Vagina (tissue), 2 donors: ENCODE results near the gene C1orf21. TPM values are rescaled to one million over a fixed set of nuclear protein-coding genes. Genes with fewer than 3 reads are reported as not detected.

Experiments used
- DNase-seq, 2 donors: peaks; one replicate each; pipeline ENCODE4 v3.0.0-alpha.2; 2017; ENCODE audit errors: extremely low spot score in 2 of 2
- H3K27ac ChIP-seq: fragments of 200-600 bp; sonication (generic); one replicate; pipeline ENCODE4 v1.5.1; 2019
- H3K27me3 ChIP-seq: fragments of 200-600 bp; sonication (generic); one replicate; pipeline ENCODE4 v1.5.1; 2019
- H3K36me3 ChIP-seq, 2 donors: fragments of 200-600 bp; sonication (generic); one replicate each; pipeline ENCODE4 v1.5.1; 2017 to 2019
- H3K4me1 ChIP-seq: fragments of 200-600 bp; sonication (generic); one replicate; pipeline ENCODE4 v1.5.1; 2019
- H3K4me3 ChIP-seq, 2 donors: fragments of 200-600 bp; sonication (generic); 1 replicate in 1 of 2; 2 replicates in 1 of 2; pipeline ENCODE4 v1.5.1; 2016 to 2019
- H3K9me3 ChIP-seq: fragments of 200-600 bp; sonication (generic); one replicate; pipeline ENCODE4 v1.5.1; 2019
- POLR2A ChIP-seq, 2 donors: fragments of 450-650 bp; IDR thresholded peaks; one replicate each; pipeline ENCODE4 v1.6.1; 2017; ENCODE audit warnings: antibody characterized with exemption in 2 of 2, mild to moderate bottlenecking in 2 of 2, moderate library complexity in 2 of 2
- POLR2AphosphoS5 ChIP-seq, 2 donors: sonication (generic); formaldehyde crosslinking; IDR thresholded peaks; one replicate each; pipeline ENCODE4 v1.9.0; 2017; ENCODE audit warnings: antibody characterized with exemption in 2 of 2, mild to moderate bottlenecking in 2 of 2, low read depth in 1 of 2; ENCODE audit not compliant: insufficient read depth in 1 of 2
- intact Hi-C: fragments of 100-400 bp; cut with DNase I; formaldehyde crosslinking; loops from one replicate; pipeline ENCODE4 v1.15.1; 2023
- total RNA-seq: library from RNA; depleted of rRNA; stranded (reverse); fragments of >200 nt; gene quantifications from one replicate; pipeline ENCODE4 v1.2.3, GENCODE V29; 2016
- TF ChIP-seq, protein P1 (sequence below), 3 experiments: fragments of 450-650 bp in 2 of 3; fragments of 200-600 bp in 1 of 3; sonication (generic) in 1 of 3; IDR thresholded peaks; one replicate each; pipeline ENCODE4 v1.5.1; 2017 to 2019; ENCODE audit warnings: antibody characterized with exemption in 3 of 3, mild to moderate bottlenecking in 2 of 3, moderate library complexity in 2 of 3

The C1orf21 gene
- total RNA-seq, 1 donor from 2014 or later, result 24.1 TPM

DNA sequence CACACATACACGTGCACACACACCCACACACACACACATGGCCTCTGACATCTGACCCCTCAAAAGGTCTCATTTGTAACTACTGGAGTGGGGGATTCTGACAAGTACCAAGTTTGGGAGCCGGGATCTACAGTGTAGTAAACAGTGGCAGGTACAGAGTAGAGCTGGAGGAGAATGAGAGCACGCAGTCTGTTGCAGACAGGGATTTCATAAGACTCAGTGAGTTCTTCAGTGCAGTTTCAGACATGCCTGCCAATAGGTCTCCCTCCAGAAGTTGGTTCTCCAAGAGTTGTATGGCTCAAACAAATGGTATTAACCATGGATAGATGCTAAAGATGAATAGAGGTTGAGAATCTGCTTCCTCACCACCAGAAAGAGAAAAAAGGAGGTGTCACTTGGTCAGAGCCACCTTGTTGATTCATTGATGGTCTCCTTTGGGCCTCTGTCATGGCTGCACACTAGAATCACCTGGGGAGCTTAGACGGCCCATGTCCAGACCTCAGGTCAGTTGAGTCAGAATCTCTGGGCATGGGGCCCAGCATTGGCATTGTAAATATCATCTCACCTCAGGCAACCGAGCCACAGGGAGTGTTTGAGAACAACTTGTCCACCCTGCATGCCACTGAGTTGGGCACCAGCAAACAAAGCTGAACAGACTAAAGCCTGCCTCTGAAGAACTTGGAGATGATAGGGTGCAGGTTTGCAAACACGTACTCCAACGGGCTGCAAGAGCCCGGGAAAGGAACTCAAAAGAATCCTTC lies 245.8 kb downstream of the C1orf21 start:
- Histone ChIP-seq H3K4me1 (peaks cover 32% of the 10 kb centered on the region), H3K36me3 (no peaks in the 10 kb centered on the region), H3K4me3 (no peak overlapping the region), H3K27ac (no peak overlapping the region), H3K9me3 (no peaks in the 10 kb centered on the region), H3K27me3 (no peaks in the 10 kb centered on the region)
- intact Hi-C loops, result no loop called here
- no peak for TF ChIP-seq POLR2A (IDR thresholded peaks at IDR 0.05)
- TF ChIP-seq, protein P1, sequence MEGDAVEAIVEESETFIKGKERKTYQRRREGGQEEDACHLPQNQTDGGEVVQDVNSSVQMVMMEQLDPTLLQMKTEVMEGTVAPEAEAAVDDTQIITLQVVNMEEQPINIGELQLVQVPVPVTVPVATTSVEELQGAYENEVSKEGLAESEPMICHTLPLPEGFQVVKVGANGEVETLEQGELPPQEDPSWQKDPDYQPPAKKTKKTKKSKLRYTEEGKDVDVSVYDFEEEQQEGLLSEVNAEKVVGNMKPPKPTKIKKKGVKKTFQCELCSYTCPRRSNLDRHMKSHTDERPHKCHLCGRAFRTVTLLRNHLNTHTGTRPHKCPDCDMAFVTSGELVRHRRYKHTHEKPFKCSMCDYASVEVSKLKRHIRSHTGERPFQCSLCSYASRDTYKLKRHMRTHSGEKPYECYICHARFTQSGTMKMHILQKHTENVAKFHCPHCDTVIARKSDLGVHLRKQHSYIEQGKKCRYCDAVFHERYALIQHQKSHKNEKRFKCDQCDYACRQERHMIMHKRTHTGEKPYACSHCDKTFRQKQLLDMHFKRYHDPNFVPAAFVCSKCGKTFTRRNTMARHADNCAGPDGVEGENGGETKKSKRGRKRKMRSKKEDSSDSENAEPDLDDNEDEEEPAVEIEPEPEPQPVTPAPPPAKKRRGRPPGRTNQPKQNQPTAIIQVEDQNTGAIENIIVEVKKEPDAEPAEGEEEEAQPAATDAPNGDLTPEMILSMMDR (IDR thresholded peaks at IDR 0.05), result no peak
- TF ChIP-seq POLR2AphosphoS5 (IDR thresholded peaks at IDR 0.05; ENCODE audit: insufficient read depth in 1 of 2, low read depth in 1 of 2), result no peak
- DNase-seq, result no peak

DNA sequence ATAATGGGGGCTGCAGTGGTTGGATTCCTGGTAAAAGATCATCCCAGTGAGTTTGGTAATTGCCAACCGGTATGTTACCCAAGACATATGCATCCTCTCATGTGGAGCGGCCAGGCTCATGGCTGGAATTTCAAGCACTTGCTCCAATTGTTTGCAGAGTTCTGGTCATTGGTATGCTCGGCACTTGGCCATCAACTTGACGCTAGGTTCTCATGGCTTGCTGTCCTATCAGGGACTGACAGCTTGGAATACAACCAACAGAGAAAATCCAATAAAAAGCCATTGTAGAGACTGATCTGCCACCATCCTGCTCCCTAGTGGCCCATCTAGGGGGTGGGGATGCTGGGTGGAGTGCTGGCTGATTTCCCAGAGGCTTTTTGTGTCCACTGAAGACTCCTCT lies 247.0 kb downstream of the C1orf21 start:
- H3K9me3 ChIP-seq, result no peaks in the 10 kb centered on the region
- H3K4me1 ChIP-seq, result peaks cover 21% of the 10 kb centered on the region
- no peak overlapping the region for H3K27ac ChIP-seq
- intact Hi-C loops, result no loop called here
- H3K4me3 ChIP-seq, result no peak overlapping the region
- H3K36me3 ChIP-seq, result no peaks in the 10 kb centered on the region
- peak in 1 of 2 donors; percentile 58 for DNase-seq
- TF ChIP-seq POLR2AphosphoS5 (IDR thresholded peaks at IDR 0.05; ENCODE audit: insufficient read depth in 1 of 2, low read depth in 1 of 2) (no peak), POLR2A (IDR thresholded peaks at IDR 0.05) (no peak)
- TF ChIP-seq, protein P1 (IDR thresholded peaks at IDR 0.05), result no peak
- no peaks in the 10 kb centered on the region for H3K27me3 ChIP-seq

DNA sequence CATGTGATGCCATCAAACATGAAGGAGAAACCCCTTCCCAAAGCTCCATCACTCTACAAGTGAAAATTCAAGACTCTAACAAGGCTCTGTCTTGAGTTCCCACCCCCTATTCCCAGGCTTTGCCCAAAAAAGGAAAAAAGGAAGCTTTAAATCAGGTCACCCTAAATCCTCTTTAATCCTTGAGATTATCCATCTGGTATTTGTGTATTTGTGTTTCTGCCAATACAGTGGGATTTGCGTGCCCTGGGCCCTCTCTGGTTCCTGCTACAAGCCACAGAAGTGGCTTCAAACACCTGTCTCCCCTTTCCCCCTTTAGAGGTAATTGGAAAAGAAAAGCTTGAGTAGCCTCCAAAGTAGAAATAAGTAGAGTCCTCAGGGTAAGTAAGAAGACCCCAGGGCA lies 247.5 kb downstream of the C1orf21 start:
- no peaks in the 10 kb centered on the region for H3K27me3 ChIP-seq
- intact Hi-C loops, result no loop called here
- peaks cover 16% of the 10 kb centered on the region for H3K4me1 ChIP-seq
- no peaks in the 10 kb centered on the region for H3K9me3 ChIP-seq
- DNase-seq, result no peak
- H3K27ac ChIP-seq, result no peak overlapping the region
- TF ChIP-seq POLR2AphosphoS5 (IDR thresholded peaks at IDR 0.05; ENCODE audit: insufficient read depth in 1 of 2, low read depth in 1 of 2) (no peak), POLR2A (IDR thresholded peaks at IDR 0.05) (no peak)
- TF ChIP-seq, protein P1 (IDR thresholded peaks at IDR 0.05), result no peak
- H3K36me3 ChIP-seq, result no peaks in the 10 kb centered on the region
- no peak overlapping the region for H3K4me3 ChIP-seq

DNA sequence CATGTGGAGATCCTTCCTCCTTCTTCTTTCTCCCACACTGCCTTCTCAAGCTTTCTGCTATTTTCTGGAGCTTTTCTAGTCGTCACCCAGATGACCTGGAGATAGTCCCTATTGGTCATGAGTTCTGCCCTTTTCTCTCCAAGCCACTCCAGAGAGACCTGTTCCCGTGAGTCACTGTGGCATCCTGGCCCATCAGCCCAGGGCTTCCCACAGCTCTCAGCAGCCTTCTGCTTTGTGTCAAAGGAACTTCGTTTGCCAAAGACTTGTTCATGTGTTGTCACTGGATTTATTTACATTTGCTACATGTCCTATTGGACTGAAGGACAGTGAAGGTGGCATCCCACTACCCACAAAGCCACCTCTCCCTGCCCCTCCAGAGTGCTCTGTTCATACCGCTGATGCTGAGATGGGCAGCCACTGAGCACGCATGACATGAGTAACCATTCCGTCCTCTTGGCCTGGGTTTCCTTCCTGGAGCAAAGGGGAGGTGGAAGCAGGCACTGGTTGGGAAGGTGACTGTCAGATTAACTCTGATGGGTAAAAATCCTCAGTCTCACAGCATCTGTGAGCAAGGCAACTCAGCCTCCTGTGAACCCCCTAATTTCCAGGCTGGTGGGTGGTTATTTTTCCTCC lies 248.6 kb downstream of the C1orf21 start:
- no peak overlapping the region for H3K4me3 ChIP-seq
- peak in 1 of 2 donors; percentile 79 for DNase-seq
- H3K27me3 ChIP-seq, result no peaks in the 10 kb centered on the region
- H3K36me3 ChIP-seq, result no peaks in the 10 kb centered on the region
- no peak overlapping the region for H3K27ac ChIP-seq
- TF ChIP-seq POLR2A (IDR thresholded peaks at IDR 0.05) (no peak), POLR2AphosphoS5 (IDR thresholded peaks at IDR 0.05; ENCODE audit: insufficient read depth in 1 of 2, low read depth in 1 of 2) (no peak)
- TF ChIP-seq, protein P1 (IDR thresholded peaks at IDR 0.05), result no peak
- no peaks in the 10 kb centered on the region for H3K9me3 ChIP-seq
- intact Hi-C loops, result no loop called here
- H3K4me1 ChIP-seq, result peaks cover 5% of the 10 kb centered on the region

DNA sequence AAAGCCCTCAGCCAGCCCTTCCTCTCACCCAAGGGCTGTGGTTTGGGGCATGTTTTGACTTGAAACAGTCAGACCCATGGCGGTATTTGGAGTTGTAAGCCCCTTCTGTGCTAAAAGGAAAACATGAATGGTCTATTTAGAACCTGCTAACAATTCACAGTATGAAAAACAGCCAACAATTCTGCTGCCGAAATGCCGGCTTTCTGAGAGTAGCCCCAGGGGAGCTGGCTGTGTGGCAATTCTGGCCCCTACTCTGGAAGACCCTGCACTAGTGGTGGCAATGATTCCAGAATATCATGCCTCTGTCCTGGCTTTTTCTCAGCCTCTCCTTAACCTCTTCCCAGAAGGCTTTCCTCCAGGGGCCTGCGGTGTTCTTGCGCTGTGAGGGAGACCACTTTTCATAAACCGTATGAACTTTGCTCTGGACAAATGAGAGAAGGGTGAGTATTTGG lies 249.2 kb downstream of the C1orf21 start:
- no peak overlapping the region for H3K27ac ChIP-seq
- intact Hi-C loops, result no loop called here
- no peaks in the 10 kb centered on the region for H3K9me3 ChIP-seq
- no peaks in the 10 kb centered on the region for H3K36me3 ChIP-seq
- no peaks in the 10 kb centered on the region for H3K4me1 ChIP-seq
- no peaks in the 10 kb centered on the region for H3K27me3 ChIP-seq
- H3K4me3 ChIP-seq, result no peak overlapping the region
- no peak for DNase-seq
- TF ChIP-seq, protein P1 (IDR thresholded peaks at IDR 0.05), result no peak
- TF ChIP-seq POLR2AphosphoS5 (IDR thresholded peaks at IDR 0.05; ENCODE audit: insufficient read depth in 1 of 2, low read depth in 1 of 2) (no peak), POLR2A (IDR thresholded peaks at IDR 0.05) (no peak)
